ENCODE data around the gene MORN1. TPM values are rescaled to one million over a fixed set of nuclear protein-coding genes. Genes with fewer than 3 reads are reported as not detected.
"Not testable (repeated sequence)": the region's sequence is repeated elsewhere in the genome, so short reads cannot be mapped to it uniquely, and the experiment has no call there.

The MORN1 gene
- total RNA-seq, 4 donors from 2014 or later, result 5.7 to 13.4 (median 8.5) TPM

DNA sequence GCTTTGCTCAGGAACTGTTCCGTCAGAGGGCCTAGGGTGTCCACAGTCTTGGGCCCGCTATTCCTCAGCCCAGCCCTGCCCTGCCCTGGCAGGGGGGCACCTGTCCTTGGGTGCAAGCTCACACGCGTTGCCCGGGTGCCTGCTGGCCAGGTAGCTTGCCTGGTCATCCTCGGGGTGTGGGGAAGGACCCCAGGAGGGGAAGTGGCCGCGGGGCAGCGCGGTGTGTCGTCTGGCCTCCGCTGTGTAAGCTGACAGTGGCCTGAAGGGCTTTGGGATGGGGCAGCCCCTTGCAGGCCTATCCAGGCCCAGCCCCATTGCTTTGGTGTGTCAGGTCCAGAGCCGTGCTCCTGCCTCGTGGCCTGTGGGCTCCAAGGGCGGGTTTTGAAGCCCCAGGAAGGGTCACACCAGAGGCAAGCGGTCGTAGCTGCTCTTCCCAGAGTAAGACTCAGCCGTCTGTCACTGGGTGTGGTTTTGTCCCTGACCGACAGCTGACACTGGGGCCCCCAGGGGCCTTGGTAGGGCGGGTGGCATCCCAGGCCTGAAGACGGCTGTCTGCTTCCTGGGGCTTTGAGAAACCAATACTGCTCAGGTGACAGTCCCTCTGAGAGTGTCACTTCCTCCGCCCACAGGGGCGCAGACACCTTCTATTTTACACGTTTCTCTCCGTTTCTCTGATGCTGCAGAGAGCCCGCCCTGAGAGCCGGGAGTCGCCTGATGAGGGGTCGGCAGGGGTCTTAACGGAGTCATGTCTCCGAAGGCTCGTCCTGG, 91.2 kb downstream of the MORN1 start:
- peak overlapping the region; percentile 36 for H3K4me3 ChIP-seq
- no peak for TF ChIP-seq POLR2A (IDR thresholded peaks at IDR 0.05)
- TF ChIP-seq POLR2AphosphoS5 (IDR thresholded peaks at IDR 0.05), result no peak
- TF ChIP-seq, protein P1, sequence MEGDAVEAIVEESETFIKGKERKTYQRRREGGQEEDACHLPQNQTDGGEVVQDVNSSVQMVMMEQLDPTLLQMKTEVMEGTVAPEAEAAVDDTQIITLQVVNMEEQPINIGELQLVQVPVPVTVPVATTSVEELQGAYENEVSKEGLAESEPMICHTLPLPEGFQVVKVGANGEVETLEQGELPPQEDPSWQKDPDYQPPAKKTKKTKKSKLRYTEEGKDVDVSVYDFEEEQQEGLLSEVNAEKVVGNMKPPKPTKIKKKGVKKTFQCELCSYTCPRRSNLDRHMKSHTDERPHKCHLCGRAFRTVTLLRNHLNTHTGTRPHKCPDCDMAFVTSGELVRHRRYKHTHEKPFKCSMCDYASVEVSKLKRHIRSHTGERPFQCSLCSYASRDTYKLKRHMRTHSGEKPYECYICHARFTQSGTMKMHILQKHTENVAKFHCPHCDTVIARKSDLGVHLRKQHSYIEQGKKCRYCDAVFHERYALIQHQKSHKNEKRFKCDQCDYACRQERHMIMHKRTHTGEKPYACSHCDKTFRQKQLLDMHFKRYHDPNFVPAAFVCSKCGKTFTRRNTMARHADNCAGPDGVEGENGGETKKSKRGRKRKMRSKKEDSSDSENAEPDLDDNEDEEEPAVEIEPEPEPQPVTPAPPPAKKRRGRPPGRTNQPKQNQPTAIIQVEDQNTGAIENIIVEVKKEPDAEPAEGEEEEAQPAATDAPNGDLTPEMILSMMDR (IDR thresholded peaks at IDR 0.05), result no peak
- no peak for TF ChIP-seq EP300 (IDR thresholded peaks at IDR 0.05)
- H3K27me3 ChIP-seq, result no peaks in the 10 kb centered on the region
- 66% methylated on average over 13 of the region's 32 CpGs for WGBS
- DNase-seq (ENCODE audit: low spot score in 2 of 2), result no peak
- H3K27ac ChIP-seq, result peak overlapping the region; percentile 83
- H3K36me3 ChIP-seq, result peaks cover 21% of the 10 kb centered on the region
- no peaks in the 10 kb centered on the region for H3K9me3 ChIP-seq
- peaks cover 84% of the 10 kb centered on the region for H3K4me1 ChIP-seq

DNA sequence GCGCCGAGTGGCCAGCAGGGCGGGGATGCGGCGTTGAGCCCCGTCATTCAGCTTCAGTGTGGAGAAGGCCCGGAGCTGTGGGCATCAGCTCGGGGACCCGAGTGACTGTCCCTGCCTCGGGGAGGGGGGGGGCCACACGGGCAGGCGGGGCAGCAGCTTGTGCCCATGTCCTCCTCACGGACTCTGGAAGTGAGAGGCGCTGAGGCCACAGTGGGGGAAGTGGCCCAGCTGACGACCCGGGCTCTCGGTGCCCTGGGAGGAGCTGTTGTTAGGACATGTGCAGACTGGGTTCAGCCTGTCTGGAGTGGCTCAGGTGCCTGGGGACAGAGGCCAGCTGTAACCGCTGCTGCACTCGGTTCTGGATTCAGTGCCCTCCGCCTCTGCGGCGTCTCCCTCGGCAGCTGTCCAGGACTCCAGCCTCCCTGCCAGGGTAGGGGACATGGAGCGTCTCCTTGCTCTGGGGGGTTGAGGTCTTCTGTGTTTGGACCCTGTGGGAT, 92.2 kb downstream of the MORN1 start:
- no peaks in the 10 kb centered on the region for H3K27me3 ChIP-seq
- WGBS, result 17% methylated on average over 12 of the region's 24 CpGs
- H3K27ac ChIP-seq, result peak overlapping the region; percentile 83
- no peak for TF ChIP-seq EP300 (IDR thresholded peaks at IDR 0.05)
- no peak for TF ChIP-seq POLR2A (IDR thresholded peaks at IDR 0.05)
- H3K4me3 ChIP-seq, result peak overlapping the region; percentile 36
- peaks cover 11% of the 10 kb centered on the region for H3K36me3 ChIP-seq
- no peaks in the 10 kb centered on the region for H3K9me3 ChIP-seq
- H3K4me1 ChIP-seq, result peaks cover 81% of the 10 kb centered on the region
- no peak for DNase-seq (ENCODE audit: low spot score in 2 of 2)

DNA sequence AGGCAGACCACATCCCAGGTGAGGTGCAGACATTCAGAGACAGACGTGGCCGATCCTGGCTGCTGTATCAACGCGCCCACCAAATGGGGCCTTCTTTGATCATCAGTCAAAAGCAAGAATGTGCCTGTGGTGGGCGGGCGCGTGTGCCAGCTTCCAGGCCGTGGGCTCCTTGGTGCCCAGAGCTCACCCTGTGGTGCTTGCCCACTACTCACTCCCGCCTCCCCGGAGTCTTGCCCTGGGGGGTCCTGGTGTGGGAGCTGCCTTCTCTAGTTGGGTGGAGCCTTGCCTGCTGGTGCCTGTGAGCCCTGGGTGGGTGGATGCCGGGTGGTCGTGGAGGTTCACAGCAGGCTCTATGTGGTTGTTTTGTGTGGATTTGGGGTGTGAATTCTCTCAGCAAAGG, 92.7 kb downstream of the MORN1 start:
- no peaks in the 10 kb centered on the region for H3K9me3 ChIP-seq
- H3K36me3 ChIP-seq, result peaks cover 6% of the 10 kb centered on the region
- no peak overlapping the region for H3K4me3 ChIP-seq
- peaks cover 81% of the 10 kb centered on the region for H3K4me1 ChIP-seq
- no peak for TF ChIP-seq POLR2AphosphoS5 (IDR thresholded peaks at IDR 0.05)
- TF ChIP-seq POLR2A (IDR thresholded peaks at IDR 0.05), result no peak
- TF ChIP-seq, protein P1 (IDR thresholded peaks at IDR 0.05), result no peak
- TF ChIP-seq EP300 (IDR thresholded peaks at IDR 0.05), result no peak
- no peak overlapping the region for H3K27ac ChIP-seq
- whole genome bisulfite sequencing, result 22% methylated on average over 3 of the region's 12 CpGs
- H3K27me3 ChIP-seq, result no peaks in the 10 kb centered on the region
- DNase-seq (ENCODE audit: low spot score in 2 of 2), result no peak

DNA sequence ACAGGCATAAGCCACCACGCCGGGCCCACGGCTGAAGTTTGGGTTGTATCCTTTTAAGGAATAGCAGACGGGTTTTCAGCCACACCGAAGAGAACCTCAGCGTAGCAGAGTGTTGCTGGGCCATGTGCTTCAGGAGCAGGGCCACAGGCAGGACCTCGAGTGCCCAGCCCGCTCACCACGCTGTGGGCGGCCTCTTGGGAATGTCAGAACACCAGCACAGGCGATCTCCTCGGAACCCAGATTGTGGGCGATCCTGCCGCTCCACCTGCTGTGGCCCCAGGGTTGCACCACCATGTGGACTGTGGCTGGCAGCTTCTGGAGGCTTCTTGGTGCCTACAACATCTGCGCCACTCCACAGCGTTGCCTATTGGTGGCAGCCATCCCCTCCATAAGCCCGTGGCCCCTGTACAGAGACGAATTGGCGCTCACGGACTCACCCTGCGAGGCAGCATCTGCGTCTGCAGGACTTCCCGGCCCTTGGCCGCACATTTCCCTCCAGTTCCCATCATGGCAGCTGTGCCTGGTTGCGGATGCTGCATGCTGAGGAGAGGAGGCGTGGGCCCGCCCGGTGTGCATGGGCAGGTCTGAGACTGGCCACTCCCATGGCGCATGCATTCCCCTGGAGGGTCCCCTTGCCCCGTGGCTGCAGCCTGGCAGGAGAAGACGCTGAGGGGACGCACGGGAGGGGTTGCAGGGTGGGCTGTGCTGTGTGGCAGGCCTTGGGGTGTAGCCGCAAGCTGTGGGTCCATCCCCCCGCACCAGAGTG, 93.9 kb downstream of the MORN1 start:
- Histone ChIP-seq H3K4me1 (peaks cover 78% of the 10 kb centered on the region), H3K4me3 (no peak overlapping the region), H3K27me3 (no peaks in the 10 kb centered on the region), H3K9me3 (no peaks in the 10 kb centered on the region), H3K36me3 (no peaks in the 10 kb centered on the region), H3K27ac (no peak overlapping the region)
- no peak for DNase-seq (ENCODE audit: low spot score in 2 of 2)
- TF ChIP-seq POLR2A (IDR thresholded peaks at IDR 0.05) (no peak), POLR2AphosphoS5 (IDR thresholded peaks at IDR 0.05) (no peak), EP300 (IDR thresholded peaks at IDR 0.05) (no peak)
- TF ChIP-seq, protein P1 (IDR thresholded peaks at IDR 0.05), result no peak
- 91% methylated on average over 9 of the region's 35 CpGs for WGBS

DNA sequence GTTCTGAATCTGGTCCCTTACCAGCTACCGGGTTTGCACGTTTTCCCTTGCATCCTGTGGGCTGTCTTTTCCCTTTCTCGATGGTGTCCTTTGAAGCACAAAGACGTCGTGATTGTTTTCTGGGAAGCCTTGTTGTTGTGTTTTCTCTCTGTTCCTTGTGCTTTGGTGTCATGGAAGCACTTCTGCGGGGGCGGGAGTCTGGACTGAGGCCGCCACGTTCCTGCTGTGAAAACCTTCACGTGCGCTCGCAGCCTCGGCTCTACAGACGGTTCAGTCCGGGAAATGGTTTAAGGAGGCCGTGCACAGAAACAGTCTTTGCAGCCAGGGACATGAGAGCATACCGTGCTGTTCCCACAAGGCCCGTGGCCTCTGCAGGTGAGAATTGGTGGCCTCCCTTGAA, 94.7 kb downstream of the MORN1 start:
- Histone ChIP-seq H3K27me3 (no peaks in the 10 kb centered on the region), H3K4me3 (no peak overlapping the region), H3K9me3 (no peaks in the 10 kb centered on the region), H3K36me3 (no peaks in the 10 kb centered on the region), H3K4me1 (peaks cover 78% of the 10 kb centered on the region), H3K27ac (no peak overlapping the region)
- TF ChIP-seq, protein P1 (IDR thresholded peaks at IDR 0.05), result no peak
- TF ChIP-seq EP300 (IDR thresholded peaks at IDR 0.05) (no peak), POLR2A (IDR thresholded peaks at IDR 0.05) (no peak), POLR2AphosphoS5 (IDR thresholded peaks at IDR 0.05) (no peak)
- DNase-seq (ENCODE audit: low spot score in 2 of 2), result no peak
- WGBS, result 84% methylated on average over 18 of the region's 18 CpGs

DNA sequence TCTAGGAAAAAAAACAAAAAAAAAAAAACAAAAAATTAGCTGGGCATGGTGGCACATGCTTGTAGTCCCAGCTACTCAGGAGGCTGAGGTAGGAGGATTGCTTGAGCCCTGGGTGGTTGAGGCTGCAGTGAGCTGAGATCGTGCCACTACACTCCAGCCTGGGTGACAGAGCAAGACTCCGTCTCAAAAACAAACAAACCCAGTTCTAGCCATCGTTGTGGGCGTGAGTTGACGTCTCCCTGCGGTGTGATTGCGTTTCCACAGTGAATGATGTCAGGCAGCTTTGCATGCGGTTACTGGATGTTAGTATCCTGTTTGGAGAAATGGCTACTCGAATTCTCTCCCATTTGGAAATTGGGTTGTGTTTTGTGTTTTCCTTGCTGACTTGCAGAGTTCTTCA, 95.1 kb downstream of the MORN1 start:
- not testable (repeated sequence) for H3K27me3 ChIP-seq; DNase-seq (ENCODE audit: low spot score in 2 of 2); H3K36me3 ChIP-seq; H3K27ac ChIP-seq; H3K4me3 ChIP-seq; H3K9me3 ChIP-seq
- 81% methylated on average over 9 of the region's 9 CpGs for WGBS
- H3K4me1 ChIP-seq, result peaks cover 78% of the 10 kb centered on the region
